HEK293T (cell line): ENCODE measurements around the gene DCTN4.

Experiments used
- CTCF ChIA-PET: fragments of 350-600 bp; formaldehyde crosslinking; extraction: SDS; loops from one replicate; lab custom pipeline; 2021; ENCODE audit warnings: antibody characterized with exemption, inconsistent platforms; lab: Yijun Ruan, JAX
- POLR2A ChIA-PET: fragments of 350-600 bp; formaldehyde crosslinking; extraction: SDS; loops from one replicate; lab custom pipeline; 2020; ENCODE audit warnings: antibody characterized with exemption, inconsistent platforms; lab: Yijun Ruan, JAX
- DNase-seq: peaks from one replicate; pipeline ENCODE4 v3.0.0; 2012; ENCODE audit warnings: mixed read lengths; ENCODE audit errors: extremely low spot score
- ARNT ChIP-seq: fragments of 450-650 bp; IDR thresholded peaks from 2 replicates; pipeline ENCODE4 v1.6.1; 2017; ENCODE audit warnings: mild to moderate bottlenecking
- BHLHE40 ChIP-seq: fragments of 450-650 bp; IDR thresholded peaks from 2 replicates; pipeline ENCODE4 v1.6.1; 2016; ENCODE audit warnings: mild to moderate bottlenecking, moderate library complexity, borderline replicate concordance
- CTBP1 ChIP-seq: fragments of 450-650 bp; IDR thresholded peaks from 2 replicates; pipeline ENCODE4 v1.6.1; 2016; ENCODE audit warnings: borderline replicate concordance
- ELF4 ChIP-seq: fragments of 450-650 bp; IDR thresholded peaks from 2 replicates; pipeline ENCODE4 v1.6.1; 2017; ENCODE audit warnings: antibody characterized with exemption
- FOXA1 ChIP-seq: fragments of 450-650 bp; IDR thresholded peaks from 2 replicates; pipeline ENCODE4 v1.6.1; 2016; ENCODE audit warnings: mild to moderate bottlenecking
- FOXK2 ChIP-seq: fragments of 450-650 bp; IDR thresholded peaks from 2 replicates; pipeline ENCODE4 v1.6.1; 2016; ENCODE audit warnings: mild to moderate bottlenecking
- FOXM1 ChIP-seq: fragments of 450-650 bp; IDR thresholded peaks from 2 replicates; pipeline ENCODE4 v1.6.1; 2017; ENCODE audit warnings: mild to moderate bottlenecking, borderline replicate concordance
- HDGF ChIP-seq: fragments of 450-650 bp; IDR thresholded peaks from 2 replicates; pipeline ENCODE4 v1.6.1; 2017; ENCODE audit warnings: antibody characterized with exemption, borderline replicate concordance
- L3MBTL2 ChIP-seq: fragments of 450-650 bp; conservative IDR thresholded peaks from 2 replicates; pipeline ENCODE4 v1.6.1; 2016; ENCODE audit warnings: mild to moderate bottlenecking
- LEF1 ChIP-seq: fragments of 450-650 bp; IDR thresholded peaks from 2 replicates; pipeline ENCODE4 v1.6.1; 2017; ENCODE audit warnings: mild to moderate bottlenecking, borderline replicate concordance
- NFRKB ChIP-seq: fragments of 450-650 bp; IDR thresholded peaks from 2 replicates; pipeline ENCODE4 v1.6.1; 2016; ENCODE audit warnings: mild to moderate bottlenecking, moderate library complexity
- PKNOX1 ChIP-seq: fragments of 450-650 bp; IDR thresholded peaks from 2 replicates; pipeline ENCODE4 v1.6.1; 2016
- SP1 ChIP-seq: fragments of 450-650 bp; IDR thresholded peaks from 2 replicates; pipeline ENCODE4 v1.6.1; 2017
- SUZ12 ChIP-seq: fragments of 450-650 bp; IDR thresholded peaks from 2 replicates; pipeline ENCODE4 v1.6.1; 2016; ENCODE audit warnings: mild to moderate bottlenecking
- TARDBP ChIP-seq: fragments of 450-650 bp; IDR thresholded peaks from 2 replicates; pipeline ENCODE4 v1.6.1; 2016
- ZNF384 ChIP-seq: fragments of 450-650 bp; IDR thresholded peaks from 2 replicates; pipeline ENCODE4 v1.6.1; 2016

The DCTN4 gene

GRCh38 chr5:150771034-150771795 is 12.4 kb upstream of the DCTN4 start:
- ChIA-PET POLR2A (no interaction called here), CTCF (no interaction called here)
- TF ChIP-seq TARDBP: no peak
- TF ChIP-seq FOXA1: no peak
- TF ChIP-seq BHLHE40: no peak
- no peak for TF ChIP-seq FOXK2
- no peak for TF ChIP-seq SP1
- no peak for TF ChIP-seq HDGF
- no peak for TF ChIP-seq CTBP1
- TF ChIP-seq ARNT: no peak
- no peak for TF ChIP-seq LEF1
- TF ChIP-seq NFRKB: no peak
- no peak for TF ChIP-seq SUZ12
- no peak for TF ChIP-seq FOXM1
- TF ChIP-seq L3MBTL2: no peak
- TF ChIP-seq ZNF384: no peak
- no peak for TF ChIP-seq PKNOX1
- no peak for TF ChIP-seq ELF4
- DNase-seq: no peak

GRCh38 chr5:150766251-150766650 is 7.4 kb upstream of the DCTN4 start:
- TF ChIP-seq TARDBP (no peak), SUZ12 (no peak), FOXM1 (no peak), CTBP1 (no peak), BHLHE40 (no peak), NFRKB (no peak), LEF1 (no peak), PKNOX1 (no peak), ARNT (no peak), ELF4 (no peak), HDGF (no peak), ZNF384 (no peak), SP1 (no peak), FOXK2 (no peak), FOXA1 (no peak), L3MBTL2 (no peak)
- ChIA-PET POLR2A (no interaction called here), CTCF (interaction anchor here (0.7 to 0.8 kb wide), 2 partner anchors 13 to 35 kb away, joined by 3 read pairs; no protein-coding TSS in a partner anchor)
- no peak for DNase-seq

- no peak for TF ChIP-seq NFRKB
- TF ChIP-seq L3MBTL2: no peak
- no peak for TF ChIP-seq CTBP1
- no peak for TF ChIP-seq ELF4
- TF ChIP-seq LEF1: no peak
- TF ChIP-seq PKNOX1: no peak
- TF ChIP-seq SP1: no peak
- TF ChIP-seq ZNF384: no peak
- TF ChIP-seq FOXM1: no peak
- no peak for TF ChIP-seq TARDBP
- no peak for DNase-seq
- ChIA-PET POLR2A (no interaction called here), CTCF (interaction anchor here (0.8 kb wide), 1 partner anchor 13 kb away, joined by 3 read pairs; no protein-coding TSS in a partner anchor)
Measured at GRCh38 chr5:150765799-150766169, 7.0 kb upstream of the DCTN4 start.

GRCh38 chr5:150765011-150765798 is 6.4 kb upstream of the DCTN4 start:
- no peak for TF ChIP-seq CTBP1
- no peak for TF ChIP-seq ELF4
- no peak for TF ChIP-seq L3MBTL2
- no peak for TF ChIP-seq ZNF384
- TF ChIP-seq FOXK2: no peak
- ChIA-PET CTCF (no interaction called here), POLR2A (no interaction called here)
- DNase-seq: no peak

- DNase-seq: no peak
- CTCF ChIA-PET: no interaction called here
- POLR2A ChIA-PET: interaction anchor here (1.6 to 1.8 kb wide), 2 partner anchors 14 to 64 kb away, joined by 4 to 17 read pairs; partner anchors contain the start of genes RBM22 and SMIM3
- no peak for TF ChIP-seq FOXM1
- TF ChIP-seq NFRKB: no peak
- no peak for TF ChIP-seq TARDBP
- no peak for TF ChIP-seq FOXA1
- no peak for TF ChIP-seq ELF4
- no peak for TF ChIP-seq HDGF
- no peak for TF ChIP-seq PKNOX1
- no peak for TF ChIP-seq FOXK2
Measured at GRCh38 chr5:150764530-150764929, 5.7 kb upstream of the DCTN4 start.
